ENCODE data around the gene DENND4C. TPM values are rescaled to one million over a fixed set of nuclear protein-coding genes. Genes with fewer than 3 reads are reported as not detected.

Gene DENND4C
- total RNA-seq, 2 experiments from 2014 or later: 8.7 to 9.0 TPM

DNA sequence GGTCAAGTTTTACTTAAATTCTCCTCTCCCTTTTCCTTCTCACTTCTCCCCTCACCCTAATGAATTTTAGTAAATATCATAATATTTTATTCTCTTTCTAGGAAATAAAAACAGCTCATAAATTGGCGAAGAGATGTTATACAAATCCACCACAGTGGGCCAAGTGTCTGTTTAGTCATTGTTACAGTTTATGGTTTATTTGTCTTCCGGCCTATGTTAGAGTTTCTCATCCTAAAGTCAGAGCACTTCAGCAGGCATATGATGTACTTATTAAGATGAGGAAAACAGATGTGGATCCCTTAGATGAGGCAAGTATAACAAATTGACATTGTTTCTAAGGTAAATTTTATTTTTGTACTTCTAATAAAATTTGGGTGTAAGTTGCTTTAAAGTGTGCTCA lies 101.4 kb downstream of the DENND4C start:
- Mint-ChIP-seq H3K4me3 (no peak overlapping the region), H3K36me3 (ENCODE audit: low read depth) (peaks cover 5% of the 10 kb centered on the region), H3K4me1 (ENCODE audit: low read depth) (no peaks in the 10 kb centered on the region), H3K27ac (no peak overlapping the region), H3K27me3 (ENCODE audit: low read depth) (no peaks in the 10 kb centered on the region), H3K9me3 (no peaks in the 10 kb centered on the region)
- intact Hi-C loops (cut with micrococcal nuclease): no loop called here
- no peak for DNase-seq
- CTCF ChIA-PET: interaction anchor here (0.6 to 0.9 kb wide), 2 partner anchors 125 to 151 kb away, joined by 3 read pairs; no protein-coding TSS in a partner anchor

DNA sequence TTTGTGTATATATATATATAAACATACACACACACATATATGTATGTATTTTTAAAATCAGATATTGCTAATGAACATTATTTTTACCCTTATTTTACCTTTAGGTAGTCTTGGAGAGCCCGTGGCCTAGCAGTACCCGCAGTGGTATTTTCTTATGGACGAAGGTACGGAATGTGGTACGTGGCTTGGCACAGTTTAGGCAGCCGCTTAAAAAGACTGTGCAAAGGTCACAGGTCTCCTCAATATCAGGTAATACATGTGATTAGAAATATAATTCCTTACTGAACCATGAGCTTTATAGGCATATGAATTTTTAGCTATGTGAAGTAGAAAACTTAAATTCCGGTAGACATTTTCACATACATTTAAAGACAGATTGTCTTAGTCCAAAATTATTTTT lies 105.7 kb downstream of the DENND4C start:
- no peaks in the 10 kb centered on the region for H3K27me3 Mint-ChIP-seq (ENCODE audit: low read depth)
- DNase-seq: no peak
- CTCF ChIA-PET: no interaction called here
- intact Hi-C loops (cut with micrococcal nuclease): no loop called here
- H3K27ac Mint-ChIP-seq: no peak overlapping the region
- H3K4me3 Mint-ChIP-seq: no peak overlapping the region
- H3K36me3 Mint-ChIP-seq (ENCODE audit: low read depth): peaks cover 3% of the 10 kb centered on the region
- H3K9me3 Mint-ChIP-seq: no peaks in the 10 kb centered on the region
- H3K4me1 Mint-ChIP-seq (ENCODE audit: low read depth): no peaks in the 10 kb centered on the region

GRCh38 chr9:19342947-19343346 lies 112.5 kb downstream of the DENND4C start:
- intact Hi-C loops (cut with micrococcal nuclease): no loop called here
- DNase-seq: no peak
- no peaks in the 10 kb centered on the region for H3K4me1 Mint-ChIP-seq (ENCODE audit: low read depth)
- no peak overlapping the region for H3K27ac Mint-ChIP-seq
- CTCF ChIA-PET: no interaction called here
- H3K27me3 Mint-ChIP-seq (ENCODE audit: low read depth): no peaks in the 10 kb centered on the region
- H3K36me3 Mint-ChIP-seq (ENCODE audit: low read depth): peaks cover 2% of the 10 kb centered on the region
- no peaks in the 10 kb centered on the region for H3K9me3 Mint-ChIP-seq
- H3K4me3 Mint-ChIP-seq: no peak overlapping the region

- no peak overlapping the region for H3K27ac Mint-ChIP-seq
- no peak for DNase-seq
- no peak overlapping the region for H3K4me3 Mint-ChIP-seq
- H3K27me3 Mint-ChIP-seq (ENCODE audit: low read depth): no peaks in the 10 kb centered on the region
- no peaks in the 10 kb centered on the region for H3K9me3 Mint-ChIP-seq
- CTCF ChIA-PET: interaction anchor here (0.9 to 1.0 kb wide), 3 partner anchors 10 to 98 kb away, joined by 3 to 4 read pairs (median 4); no protein-coding TSS in a partner anchor
- no peaks in the 10 kb centered on the region for H3K4me1 Mint-ChIP-seq (ENCODE audit: low read depth)
- H3K36me3 Mint-ChIP-seq (ENCODE audit: low read depth): peaks cover 1% of the 10 kb centered on the region
- intact Hi-C loops (cut with micrococcal nuclease): no loop called here
These were observed 128.2 kb downstream of the DENND4C start for GRCh38 chr9:19358701-19359100.

DNA sequence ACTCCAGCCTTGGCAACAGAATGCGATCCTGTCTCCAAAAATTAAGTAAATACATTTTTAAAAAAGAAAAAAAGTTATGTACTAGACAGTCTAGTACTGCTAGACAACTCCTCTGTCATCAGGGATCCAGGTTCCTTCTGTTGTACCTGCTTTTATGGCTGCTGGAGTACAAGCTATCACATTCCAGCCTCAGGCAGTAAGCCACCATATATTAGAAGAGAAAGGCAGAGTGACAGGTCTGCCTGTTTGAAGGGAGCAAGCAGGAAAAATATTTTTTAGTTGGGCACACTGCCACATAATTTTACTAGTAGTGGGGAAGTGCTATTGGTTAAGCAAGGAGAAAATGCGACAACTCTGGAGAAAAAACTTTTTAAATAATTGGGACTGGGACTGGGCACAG lies 138.6 kb downstream of the DENND4C start:
- Mint-ChIP-seq H3K4me3 (no peak overlapping the region), H3K36me3 (ENCODE audit: low read depth) (peaks cover 7% of the 10 kb centered on the region), H3K9me3 (no peaks in the 10 kb centered on the region), H3K4me1 (ENCODE audit: low read depth) (no peaks in the 10 kb centered on the region), H3K27ac (peak overlapping the region; percentile 24), H3K27me3 (ENCODE audit: low read depth) (no peaks in the 10 kb centered on the region)
- intact Hi-C loops (cut with micrococcal nuclease): no loop called here
- CTCF ChIA-PET: interaction anchor here (2.2 kb wide), 1 partner anchor 8 kb away, joined by 4 read pairs; no protein-coding TSS in a partner anchor
- no peak for DNase-seq

DNA sequence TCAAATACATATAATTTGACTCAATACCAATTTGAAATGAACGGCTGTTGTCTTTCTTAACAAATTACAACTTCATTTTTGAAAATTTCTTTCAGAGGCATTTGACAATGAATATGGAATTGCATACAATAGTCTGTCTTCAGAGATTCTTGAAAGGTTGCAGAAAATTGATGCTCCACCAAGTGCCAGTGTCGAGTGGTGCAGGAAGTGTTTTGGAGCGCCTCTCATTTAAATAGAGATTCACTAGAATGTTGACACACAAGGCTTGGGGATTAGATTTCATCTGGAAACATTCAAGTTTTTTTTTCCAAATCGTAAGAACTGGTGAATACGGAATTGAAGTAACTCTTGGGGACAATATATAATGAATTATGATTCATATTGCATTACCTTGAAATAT lies 141.4 kb downstream of the DENND4C start:
- DNase-seq: no peak
- H3K27ac Mint-ChIP-seq: no peak overlapping the region
- peaks cover 29% of the 10 kb centered on the region for H3K36me3 Mint-ChIP-seq (ENCODE audit: low read depth)
- H3K4me3 Mint-ChIP-seq: no peak overlapping the region
- intact Hi-C loops (cut with micrococcal nuclease): no loop called here
- no peaks in the 10 kb centered on the region for H3K27me3 Mint-ChIP-seq (ENCODE audit: low read depth)
- H3K9me3 Mint-ChIP-seq: no peaks in the 10 kb centered on the region
- H3K4me1 Mint-ChIP-seq (ENCODE audit: low read depth): peaks cover 10% of the 10 kb centered on the region
- CTCF ChIA-PET: interaction anchor here (0.7 to 1.0 kb wide), 2 partner anchors 85 to 271 kb away, joined by 3 to 4 read pairs; no protein-coding TSS in a partner anchor

DNA sequence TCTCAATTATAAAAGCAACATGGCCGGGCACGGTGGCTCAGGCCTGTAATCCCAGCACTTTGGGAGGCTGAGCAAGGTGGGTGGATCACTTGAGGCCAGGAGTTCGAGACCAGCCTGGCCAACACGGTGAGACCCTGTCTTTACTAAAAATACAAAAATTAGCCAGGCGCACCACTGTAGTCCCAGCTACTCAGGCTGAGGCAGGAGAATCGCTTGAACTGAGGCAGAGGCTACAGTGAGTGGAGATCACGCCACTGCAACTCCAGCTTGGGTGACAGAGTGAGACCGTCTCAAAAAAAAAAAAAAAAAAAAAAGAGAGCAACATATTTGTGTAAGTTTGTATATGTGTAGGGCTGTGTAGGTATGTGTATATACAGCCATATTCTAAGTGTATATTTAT lies 142.1 kb downstream of the DENND4C start:
- Mint-ChIP-seq H3K27ac (no peak overlapping the region), H3K36me3 (ENCODE audit: low read depth) (peaks cover 33% of the 10 kb centered on the region), H3K4me3 (no peak overlapping the region), H3K9me3 (no peaks in the 10 kb centered on the region), H3K4me1 (ENCODE audit: low read depth) (peaks cover 16% of the 10 kb centered on the region), H3K27me3 (ENCODE audit: low read depth) (no peaks in the 10 kb centered on the region)
- intact Hi-C loops (cut with micrococcal nuclease): no loop called here
- CTCF ChIA-PET: interaction anchor here (0.7 kb wide), 1 partner anchor 272 kb away, joined by 4 read pairs; no protein-coding TSS in a partner anchor
- no peak for DNase-seq

DNA sequence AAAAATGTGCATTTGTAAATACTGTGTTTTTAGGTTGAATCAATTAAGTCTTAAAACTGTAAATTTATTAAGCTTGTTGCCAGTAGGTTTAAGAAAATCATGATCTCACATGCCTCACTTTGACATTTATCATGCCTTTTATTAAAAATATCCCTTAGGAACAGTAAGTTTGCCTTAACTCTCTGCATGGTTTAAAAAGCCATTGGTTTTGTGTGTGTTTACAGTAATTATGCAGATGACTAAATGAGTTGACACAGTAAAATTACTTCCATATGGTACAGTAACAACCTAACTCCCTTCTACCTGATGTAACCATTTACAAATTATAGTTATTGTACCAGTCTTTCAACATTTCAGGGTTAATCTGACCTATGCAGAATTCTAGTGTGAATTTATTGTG lies 143.0 kb downstream of the DENND4C start:
- intact Hi-C loops (cut with micrococcal nuclease): no loop called here
- CTCF ChIA-PET: interaction anchor here (0.5 kb wide), 1 partner anchor 17 kb away, joined by 3 read pairs; no protein-coding TSS in a partner anchor
- no peaks in the 10 kb centered on the region for H3K27me3 Mint-ChIP-seq (ENCODE audit: low read depth)
- H3K4me3 Mint-ChIP-seq: no peak overlapping the region
- no peak for DNase-seq
- peak overlapping the region; percentile 20 for H3K27ac Mint-ChIP-seq
- H3K4me1 Mint-ChIP-seq (ENCODE audit: low read depth): peaks cover 22% of the 10 kb centered on the region
- peaks cover 39% of the 10 kb centered on the region for H3K36me3 Mint-ChIP-seq (ENCODE audit: low read depth)
- no peaks in the 10 kb centered on the region for H3K9me3 Mint-ChIP-seq

DNA sequence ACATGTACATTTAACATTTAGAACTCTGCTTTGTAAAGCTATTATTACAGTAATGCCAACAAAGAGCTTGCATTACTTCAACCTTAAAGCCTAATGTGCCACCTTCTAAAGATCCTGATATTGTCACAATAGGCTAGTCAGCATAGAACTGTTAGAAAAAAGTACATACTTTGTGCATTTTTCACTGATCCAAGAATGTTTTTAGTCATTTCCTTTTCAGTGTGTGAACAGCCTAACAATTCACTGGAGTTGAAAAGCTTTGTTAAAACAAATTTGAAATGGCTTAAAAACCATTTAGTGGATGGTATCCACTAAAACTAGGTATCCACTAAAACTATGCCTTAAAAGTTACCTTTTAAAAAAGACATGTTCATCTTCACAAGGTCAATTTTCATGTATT lies 145.0 kb downstream of the DENND4C start:
- Mint-ChIP-seq H3K27me3 (ENCODE audit: low read depth) (no peaks in the 10 kb centered on the region), H3K36me3 (ENCODE audit: low read depth) (peaks cover 58% of the 10 kb centered on the region), H3K4me1 (ENCODE audit: low read depth) (peaks cover 24% of the 10 kb centered on the region), H3K27ac (peak overlapping the region; percentile 41), H3K9me3 (no peaks in the 10 kb centered on the region), H3K4me3 (no peak overlapping the region)
- intact Hi-C loops (cut with micrococcal nuclease): no loop called here
- CTCF ChIA-PET: interaction anchor here (0.8 to 1.5 kb wide), 2 partner anchors 89 to 327 kb away, joined by 3 read pairs; partner anchors contain the start of gene RRAGA
- no peak for DNase-seq

DNA sequence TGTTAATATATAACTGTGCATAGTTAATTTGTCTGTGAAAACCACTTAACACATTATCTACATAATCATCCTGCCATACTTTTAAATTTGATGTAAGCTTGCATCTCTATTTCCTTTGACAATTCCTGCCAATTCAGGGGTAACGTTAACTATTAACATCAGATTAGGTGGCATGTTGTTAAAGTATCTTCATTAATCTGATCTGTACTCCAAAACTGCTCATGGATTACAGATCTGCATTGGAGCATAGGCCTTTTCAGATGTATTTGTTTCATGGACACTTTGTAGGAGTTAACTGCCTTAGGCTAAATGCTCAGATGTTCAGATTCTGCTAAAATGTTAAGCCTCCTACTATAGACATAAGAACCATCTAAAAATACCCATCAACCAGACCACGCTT lies 146.4 kb downstream of the DENND4C start:
- Mint-ChIP-seq H3K9me3 (no peaks in the 10 kb centered on the region), H3K27me3 (ENCODE audit: low read depth) (no peaks in the 10 kb centered on the region), H3K4me3 (peak overlapping the region; percentile 91), H3K27ac (peak overlapping the region; percentile 46), H3K4me1 (ENCODE audit: low read depth) (peaks cover 35% of the 10 kb centered on the region), H3K36me3 (ENCODE audit: low read depth) (peaks cover 62% of the 10 kb centered on the region)
- intact Hi-C loops (cut with micrococcal nuclease): no loop called here
- CTCF ChIA-PET: interaction anchor here (1.5 kb wide), 1 partner anchor 88 kb away, joined by 3 read pairs; no protein-coding TSS in a partner anchor
- DNase-seq: no peak

DNA sequence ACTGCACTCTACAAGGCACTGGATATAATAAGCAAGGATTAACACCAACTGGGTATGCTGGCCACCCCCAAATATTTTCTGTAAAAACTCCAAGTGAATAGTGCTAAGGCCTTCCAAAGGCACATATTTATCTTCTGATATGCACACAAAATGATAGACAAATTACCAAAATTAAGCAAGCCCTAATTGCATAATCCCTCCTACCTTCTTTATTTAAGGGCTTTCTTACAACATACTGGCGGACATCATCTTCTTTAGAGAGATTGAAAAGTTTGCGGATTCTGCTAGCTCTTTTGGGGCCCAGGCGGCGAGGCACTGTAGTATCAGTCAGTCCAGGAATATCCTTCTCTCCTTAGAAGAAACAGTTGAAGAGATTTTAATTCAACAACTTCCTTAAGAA lies 147.7 kb downstream of the DENND4C start:
- Mint-ChIP-seq H3K4me3 (peak overlapping the region; percentile 91), H3K27ac (peak overlapping the region; percentile 97), H3K4me1 (ENCODE audit: low read depth) (peaks cover 37% of the 10 kb centered on the region), H3K27me3 (ENCODE audit: low read depth) (no peaks in the 10 kb centered on the region), H3K36me3 (ENCODE audit: low read depth) (peaks cover 62% of the 10 kb centered on the region), H3K9me3 (no peaks in the 10 kb centered on the region)
- CTCF ChIA-PET: no interaction called here
- intact Hi-C loops (cut with micrococcal nuclease): no loop called here
- no peak for DNase-seq

- Mint-ChIP-seq H3K4me1 (ENCODE audit: low read depth) (peaks cover 37% of the 10 kb centered on the region), H3K4me3 (peak overlapping the region; percentile 91), H3K9me3 (no peaks in the 10 kb centered on the region), H3K27ac (peak overlapping the region; percentile 97), H3K27me3 (ENCODE audit: low read depth) (no peaks in the 10 kb centered on the region), H3K36me3 (ENCODE audit: low read depth) (peaks cover 62% of the 10 kb centered on the region)
- no peak for DNase-seq
- CTCF ChIA-PET: no interaction called here
- intact Hi-C loops (cut with micrococcal nuclease): no loop called here
These were observed 148.2 kb downstream of the DENND4C start for GRCh38 chr9:19378647-19379046.

- peaks cover 37% of the 10 kb centered on the region for H3K4me1 Mint-ChIP-seq (ENCODE audit: low read depth)
- H3K27ac Mint-ChIP-seq: peak overlapping the region; percentile 97
- CTCF ChIA-PET: interaction anchor here (1.1 kb wide), 1 partner anchor 146 kb away, joined by 3 read pairs; no protein-coding TSS in a partner anchor
- intact Hi-C loops (cut with micrococcal nuclease): no loop called here
- DNase-seq: no peak
- H3K9me3 Mint-ChIP-seq: no peaks in the 10 kb centered on the region
- peak overlapping the region; percentile 91 for H3K4me3 Mint-ChIP-seq
- no peaks in the 10 kb centered on the region for H3K27me3 Mint-ChIP-seq (ENCODE audit: low read depth)
- peaks cover 58% of the 10 kb centered on the region for H3K36me3 Mint-ChIP-seq (ENCODE audit: low read depth)
These were observed 148.8 kb downstream of the DENND4C start for GRCh38 chr9:19379283-19379682.
